Stomach (tissue), 9 donors: Measurements from ENCODE around the gene SLC16A13. TPM values are rescaled to one million over a fixed set of nuclear protein-coding genes. Genes with fewer than 3 reads are reported as not detected.

Experiments
- DNase-seq, 2 donors: peaks; one replicate each; pipeline versions ENCODE4 v3.0.0 to v3.0.0-alpha.2; 2013 to 2019
- H3K27ac ChIP-seq, 5 donors: fragments of 200-600 bp in 4 of 5; sonication (generic) in 4 of 5; one replicate each; pipeline ENCODE4 v1.5.1; 2013 to 2019; ENCODE audit warnings: mild to moderate bottlenecking in 1 of 5, moderate library complexity in 1 of 5
- H3K27me3 ChIP-seq, 3 donors: fragments of 200-600 bp; sonication (generic); one replicate each; pipeline ENCODE4 v1.5.1; 2017 to 2019; ENCODE audit warnings: mixed run types in 1 of 3
- H3K36me3 ChIP-seq, 4 donors: fragments of 200-600 bp; sonication (generic); 1 replicate in 3 of 4; 2 replicates in 1 of 4; pipeline ENCODE4 v1.5.1; 2016 to 2019
- H3K4me1 ChIP-seq, 4 donors: fragments of 200-600 bp; sonication (generic); one replicate each; pipeline ENCODE4 v1.5.1; 2016 to 2019
- H3K4me3 ChIP-seq, 4 donors: fragments of 200-600 bp; sonication (generic) in 3 of 4; one replicate each; pipeline ENCODE4 v1.5.1; 2016 to 2019; ENCODE audit warnings: mild to moderate bottlenecking in 1 of 4
- H3K9me3 ChIP-seq, 4 donors: fragments of 200-600 bp; sonication (generic); one replicate each; pipeline ENCODE4 v1.5.1; 2016 to 2019
- CTCF ChIP-seq, 7 experiments: fragments of 450-650 bp in 4 of 7; fragments of 200-600 bp in 3 of 7; sonication (generic) in 3 of 7; IDR thresholded peaks; one replicate each; pipeline ENCODE4 v1.5.1; 2016 to 2019; ENCODE audit warnings: antibody characterized with exemption in 7 of 7, control low read depth in 2 of 7, mild to moderate bottlenecking in 1 of 7
- EP300 ChIP-seq: sonication (generic); formaldehyde crosslinking; IDR thresholded peaks from one replicate; pipeline ENCODE4 v1.6.1; 2017; ENCODE audit warnings: antibody characterized with exemption
- POLR2A ChIP-seq, 4 donors: fragments of 450-650 bp; IDR thresholded peaks; one replicate each; pipeline ENCODE4 v1.6.1; 2016; ENCODE audit warnings: antibody characterized with exemption in 4 of 4, control low read depth in 2 of 4, mild to moderate bottlenecking in 1 of 4, moderate library complexity in 1 of 4
- POLR2AphosphoS5 ChIP-seq, 3 donors: sonication (generic); formaldehyde crosslinking; IDR thresholded peaks; one replicate each; pipeline ENCODE4 v1.6.1; 2016; ENCODE audit warnings: antibody characterized with exemption in 3 of 3
- WGBS, 5 donors: extraction: QIAGEN DNeasy Blood & Tissue Kit in 3 of 5; methylation state at CpG; one replicate each; pipeline versions ENCODE4 v1.1.5 to v1.1.7; 2013 to 2018; 5-methylcytosine and 5-hydroxymethylcytosine counted together
- intact Hi-C: fragments of 100-400 bp; cut with DNase I; formaldehyde crosslinking; loops from one replicate; pipeline ENCODE4 v1.15.1; 2023; ENCODE audit warnings: low total_unique reads
- polyA plus RNA-seq, 3 donors: library from polyadenylated mRNA; stranded (reverse); fragments of 200-250 nt; gene quantifications; one replicate each; pipeline ENCODE4 v1.2.3, GENCODE V29; 2013
- total RNA-seq, 5 donors: library from RNA; depleted of rRNA; stranded (reverse); fragments of >200 nt; gene quantifications; one replicate each; pipeline versions ENCODE4 v1.1.0 to v1.2.3, GENCODE V29; 2014 to 2016
- donor health status: healthy with polysubstance abuse.
- donor health status: Bipolar disorder and iron deficiency.
- donor health status: healthy.

SLC16A13 gene
- total and polyA plus RNA-seq, 8 donors: 0.56 to 2.9 (median 1.4) TPM; not detected in 5

DNA sequence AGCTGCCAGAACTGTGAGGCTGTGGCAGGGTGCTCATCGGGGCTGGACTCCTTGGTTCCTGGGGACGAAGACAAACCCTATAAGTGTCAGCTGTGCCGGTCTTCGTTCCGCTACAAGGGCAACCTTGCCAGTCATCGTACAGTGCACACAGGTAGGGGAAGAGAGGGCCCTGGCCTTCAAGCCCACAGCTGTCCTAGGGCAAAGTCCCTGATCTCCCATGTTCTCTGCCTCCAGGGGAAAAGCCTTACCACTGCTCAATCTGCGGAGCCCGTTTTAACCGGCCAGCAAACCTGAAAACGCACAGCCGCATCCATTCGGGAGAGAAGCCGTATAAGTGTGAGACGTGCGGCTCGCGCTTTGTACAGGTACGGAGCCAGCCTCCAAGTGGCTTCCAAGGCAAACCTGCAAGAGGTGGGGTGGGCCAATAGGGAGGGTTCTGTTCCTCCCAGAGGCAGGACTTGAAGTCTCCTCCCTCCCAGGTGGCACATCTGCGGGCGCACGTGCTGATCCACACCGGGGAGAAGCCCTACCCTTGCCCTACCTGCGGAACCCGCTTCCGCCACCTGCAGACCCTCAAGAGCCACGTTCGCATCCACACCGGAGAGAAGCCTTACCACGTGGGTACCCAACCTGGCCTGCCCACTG lies 9.2 kb upstream of the SLC16A13 start:
- no peak for TF ChIP-seq POLR2A (IDR thresholded peaks at IDR 0.05)
- no peak for TF ChIP-seq EP300
- no peak for TF ChIP-seq CTCF (IDR thresholded peaks at IDR 0.05)
- no peak for TF ChIP-seq POLR2AphosphoS5 (IDR thresholded peaks at IDR 0.05)
- H3K9me3 ChIP-seq: no peaks in the 10 kb centered on the region
- H3K4me3 ChIP-seq: no peak overlapping the region
- peaks cover 3 to 24% (median 10%) of the 10 kb centered on the region in 3 donors for H3K27me3 ChIP-seq
- no peak overlapping the region for H3K27ac ChIP-seq
- peaks cover 20 to 31% (median 28%) of the 10 kb centered on the region in 4 donors for H3K4me1 ChIP-seq
- no peak for DNase-seq
- no peaks in the 10 kb centered on the region for H3K36me3 ChIP-seq
- intact Hi-C loops: no loop called here
- WGBS, 5 donors: 88 to 97% (median 90%) methylated on average over 25 to 29 of the region's 29 CpGs

- Histone ChIP-seq H3K4me1 (peaks cover 13 to 23% (median 21%) of the 10 kb centered on the region in 4 donors), H3K27me3 (peaks cover 3 to 17% (median 9%) of the 10 kb centered on the region in 3 donors), H3K27ac (peak overlapping the region in 1 of 5 donors; percentile 12), H3K9me3 (no peaks in the 10 kb centered on the region), H3K4me3 (no peak overlapping the region), H3K36me3 (no peaks in the 10 kb centered on the region)
- WGBS, 5 donors: 49 to 70% (median 52%) methylated on average over 6 to 13 of the region's 13 CpGs
- DNase-seq: no peak
- intact Hi-C loops: no loop called here
- TF ChIP-seq POLR2AphosphoS5 (IDR thresholded peaks at IDR 0.05) (no peak), EP300 (no peak), CTCF (IDR thresholded peaks at IDR 0.05) (no peak), POLR2A (IDR thresholded peaks at IDR 0.05) (no peak)
These were observed 8.5 kb upstream of the SLC16A13 start for GRCh38 chr17:7027335-7027734.

- peak overlapping the region in 3 of 5 donors; percentile 13 to 57 (median 51) for H3K27ac ChIP-seq
- WGBS, 5 donors: 77 to 85% (median 80%) methylated on average over 3 of the region's 3 CpGs
- no peak overlapping the region for H3K4me3 ChIP-seq
- H3K4me1 ChIP-seq: peaks cover 0 to 6% (median 3%) of the 10 kb centered on the region in 4 donors
- no peaks in the 10 kb centered on the region for H3K9me3 ChIP-seq
- no peaks in the 10 kb centered on the region for H3K27me3 ChIP-seq
- no peaks in the 10 kb centered on the region for H3K36me3 ChIP-seq
- intact Hi-C loops: no loop called here
- TF ChIP-seq POLR2A (IDR thresholded peaks at IDR 0.05): no peak
- TF ChIP-seq POLR2AphosphoS5 (IDR thresholded peaks at IDR 0.05): no peak
- TF ChIP-seq EP300: no peak
- no peak for TF ChIP-seq CTCF (IDR thresholded peaks at IDR 0.05)
- no peak for DNase-seq
These were observed 6.7 kb upstream of the SLC16A13 start for GRCh38 chr17:7029096-7029495.

GRCh38 chr17:7029659-7030058 lies 6.2 kb upstream of the SLC16A13 start:
- intact Hi-C loops: no loop called here
- H3K27me3 ChIP-seq: no peaks in the 10 kb centered on the region
- peak overlapping the region in 3 of 5 donors; percentile 13 to 57 (median 51) for H3K27ac ChIP-seq
- H3K36me3 ChIP-seq: no peaks in the 10 kb centered on the region
- H3K9me3 ChIP-seq: no peaks in the 10 kb centered on the region
- WGBS, 5 donors: 68 to 80% (median 71%) methylated on average over 8 of the region's 8 CpGs
- DNase-seq: peak in 1 of 2 donors; percentile 75
- TF ChIP-seq POLR2AphosphoS5 (IDR thresholded peaks at IDR 0.05) (peak in 1 of 3 donors; percentile 24), CTCF (IDR thresholded peaks at IDR 0.05) (no peak)
- H3K4me3 ChIP-seq: no peak overlapping the region
- H3K4me1 ChIP-seq: peaks cover 0 to 6% (median 0%) of the 10 kb centered on the region in 4 donors
